Stimulated activated CD4-positive, alpha-beta T cell treated with anti-CD3 and anti-CD28 coated beads, TNF-alpha, amount 100 ng/mL, for 48 hours (primary cell): ENCODE data around the gene SETD7.

Experiments used
- DNase-seq, 3 donors: peaks; one replicate each; pipeline ENCODE4 v3.0.0-alpha.2; 2020; ENCODE audit warnings: low read depth in 3 of 3

Gene SETD7

DNA sequence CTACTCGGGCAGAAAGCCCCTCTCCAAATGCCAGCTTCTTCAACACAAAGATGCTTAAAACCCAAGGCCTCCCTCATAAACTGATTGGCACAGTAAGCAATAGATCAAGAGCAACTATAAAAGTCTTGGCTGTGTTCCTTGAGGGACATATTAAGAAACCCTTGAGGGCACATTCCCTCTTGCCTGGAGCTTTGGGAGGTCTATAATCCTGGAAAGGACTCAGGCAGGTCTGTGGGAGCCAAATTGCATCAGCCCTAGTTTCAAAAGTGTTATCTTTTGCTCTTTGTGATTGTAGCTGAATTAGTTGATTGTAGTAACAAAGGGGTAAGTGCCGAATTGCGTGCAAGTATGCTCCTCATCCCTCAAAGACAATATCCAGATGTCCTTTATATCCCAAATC is 18.6 kb upstream of the SETD7 start:
- no peak for DNase-seq

DNA sequence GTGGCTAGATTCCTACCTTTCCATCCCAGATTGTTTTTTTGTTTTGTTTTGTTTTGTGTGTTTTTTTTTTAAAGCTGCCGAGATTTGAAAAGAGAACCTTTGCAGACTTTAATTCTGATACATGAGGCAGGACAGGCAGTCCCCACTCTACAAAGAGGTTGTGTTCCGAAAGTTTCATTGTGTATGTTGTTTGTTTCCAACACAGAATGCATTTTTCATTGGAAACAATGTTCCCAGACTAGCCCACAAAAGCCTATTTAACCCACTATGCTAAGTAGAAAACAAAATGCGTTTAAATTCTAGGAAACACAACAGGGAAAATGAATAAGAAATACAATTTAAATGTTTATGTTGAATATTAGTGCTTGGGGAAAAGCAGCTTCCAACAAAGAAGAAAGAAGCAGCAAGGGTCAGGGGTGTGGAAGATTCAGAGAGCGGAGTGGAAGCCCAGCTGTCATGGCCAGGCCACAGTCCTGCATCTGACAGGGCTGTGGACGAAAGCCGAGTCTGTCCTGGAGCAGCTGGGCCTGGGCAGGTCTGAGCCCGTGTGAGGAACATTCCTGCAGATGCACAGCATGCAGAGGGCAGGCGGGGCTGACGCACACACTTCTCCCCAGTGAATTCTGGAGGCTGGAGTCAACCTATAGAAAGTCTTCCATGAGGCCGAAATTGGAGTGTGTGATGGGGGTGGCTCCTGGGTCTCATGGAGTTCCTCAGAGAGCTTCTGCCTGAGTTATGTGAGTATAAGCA is 12.4 kb upstream of the SETD7 start:
- DNase-seq, result no peak

- DNase-seq, result no peak
These were observed 11.3 kb upstream of the SETD7 start for GRCh38 chr4:139567159-139567870.

- no peak for DNase-seq
These were observed 8.5 kb upstream of the SETD7 start for GRCh38 chr4:139564502-139564901.

- no peak for DNase-seq
These were observed 7.5 kb upstream of the SETD7 start for GRCh38 chr4:139563515-139563914.

DNA sequence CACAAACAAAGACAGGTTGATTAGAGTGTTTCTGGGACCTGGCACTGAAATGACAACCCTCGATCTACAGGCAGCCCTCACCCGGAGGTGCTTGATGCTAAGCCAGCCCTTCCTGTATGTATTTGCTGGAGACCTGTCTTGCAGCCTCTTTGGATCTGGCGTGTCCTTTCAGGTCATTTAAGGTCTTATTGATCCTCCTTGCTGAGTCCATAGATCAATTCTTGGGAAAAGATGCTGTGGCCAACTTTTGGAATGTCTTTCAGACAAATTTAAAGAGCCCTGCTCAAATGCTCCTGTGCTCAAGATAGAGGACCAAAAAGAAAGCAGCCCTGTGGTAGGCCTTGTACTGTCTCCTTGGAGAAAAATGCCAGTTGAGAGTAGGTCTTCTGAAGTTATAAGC is 6.8 kb upstream of the SETD7 start:
- no peak for DNase-seq

DNA sequence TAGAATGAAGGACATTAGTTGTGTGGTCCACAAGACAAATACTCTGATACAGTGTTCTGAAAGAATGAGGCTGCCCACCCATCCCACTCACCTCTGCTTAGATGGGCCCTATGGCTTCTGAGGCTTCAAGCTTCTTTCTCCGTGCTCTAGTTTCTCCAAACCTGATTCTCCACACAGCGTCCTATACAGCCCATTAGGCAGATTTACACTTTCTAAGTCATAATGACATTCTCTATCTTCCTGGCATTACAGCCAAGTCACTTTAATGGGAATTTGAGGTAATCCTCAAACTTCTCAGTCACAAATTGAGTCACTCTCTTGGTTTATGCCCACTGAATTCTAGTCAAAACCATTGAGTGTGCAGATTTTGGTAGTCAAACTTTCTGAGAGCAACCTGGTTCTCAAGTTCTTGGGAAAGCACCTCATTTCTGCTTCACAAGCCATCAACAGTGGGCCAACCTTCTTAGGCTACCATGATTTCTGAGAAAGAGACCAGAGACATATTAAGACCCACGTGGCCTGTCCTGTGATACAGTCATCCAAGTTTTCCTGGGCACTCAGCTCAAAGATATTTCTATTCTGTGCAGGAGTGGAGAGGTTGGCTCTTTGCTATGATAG is 6.2 kb upstream of the SETD7 start:
- DNase-seq, result no peak

DNA sequence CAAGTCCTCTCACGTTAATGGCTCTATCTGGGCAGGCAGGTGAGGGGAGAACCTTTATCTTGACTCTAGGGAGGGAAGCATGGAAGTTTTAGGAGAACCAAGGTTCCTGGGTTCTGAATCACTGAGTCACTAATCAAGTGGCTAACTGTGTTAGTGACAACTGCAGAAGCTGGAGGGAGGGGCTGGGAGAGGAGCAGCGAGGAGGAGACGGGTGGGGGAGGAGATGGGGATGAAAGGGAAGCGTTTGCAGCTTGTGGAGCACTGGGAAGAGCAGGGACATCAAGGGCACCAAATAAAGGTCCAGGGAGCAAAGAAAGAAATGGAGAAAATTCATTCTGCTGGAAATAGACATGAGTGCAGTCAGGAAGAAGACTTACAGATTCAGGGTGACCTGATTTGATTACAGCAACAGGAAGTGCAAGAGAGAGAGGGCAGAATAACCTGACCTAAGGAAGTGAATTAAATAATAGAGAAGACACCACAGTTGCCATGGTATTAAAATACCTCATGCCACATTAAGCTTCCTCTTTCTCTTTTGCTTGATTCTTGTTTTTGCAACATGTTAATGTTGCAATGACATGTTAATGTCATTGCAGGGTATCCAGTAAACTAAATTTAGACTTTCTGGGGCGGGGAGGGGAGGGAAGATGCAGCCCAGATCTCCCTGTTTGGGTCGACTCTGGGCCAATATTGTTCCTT is 4.5 kb upstream of the SETD7 start:
- DNase-seq, result no peak

GRCh38 chr4:139559687-139560086 is 3.7 kb upstream of the SETD7 start:
- DNase-seq, result no peak

- no peak for DNase-seq
These were observed 3.1 kb upstream of the SETD7 start for GRCh38 chr4:139559089-139559479.

DNA sequence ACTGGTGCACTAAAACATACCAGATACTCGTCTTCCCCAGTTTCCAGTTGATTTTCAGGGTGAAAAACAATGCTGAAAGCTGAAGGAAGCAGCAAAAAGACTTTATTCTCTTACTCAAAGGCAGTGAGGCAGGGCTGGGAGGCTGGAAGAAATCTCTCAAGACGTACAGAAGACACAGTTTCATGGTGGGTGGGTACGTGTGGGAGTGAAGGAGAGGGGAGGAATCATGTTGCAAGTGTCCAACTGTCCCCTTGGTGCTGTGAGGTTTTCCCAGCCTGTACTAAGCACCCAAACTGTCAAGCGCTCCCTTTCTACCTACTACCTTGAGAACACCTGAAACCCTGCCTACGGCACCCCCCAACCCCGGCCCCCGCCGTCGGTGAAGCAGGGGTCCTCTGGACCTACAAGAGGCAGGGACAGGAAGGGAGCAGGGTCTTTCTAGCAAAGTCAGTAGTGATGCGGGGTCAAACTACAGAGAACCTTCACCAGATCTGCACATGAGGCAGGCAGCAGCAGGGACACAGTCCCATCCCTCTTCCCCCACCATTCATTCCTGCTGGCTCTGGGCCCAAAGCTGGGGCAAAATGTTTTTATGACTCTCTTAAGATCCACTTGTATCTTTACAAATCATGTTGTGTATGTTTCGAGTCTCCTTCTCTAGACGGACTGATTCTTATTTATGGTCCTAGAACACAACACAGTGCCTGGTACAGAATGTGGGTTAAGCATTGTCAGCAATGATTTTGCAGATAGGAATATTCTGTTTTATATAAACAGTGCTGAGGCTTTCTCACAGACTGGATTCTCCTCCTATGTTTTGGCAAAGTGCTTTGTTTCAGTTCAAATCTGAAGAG is 2.4 kb upstream of the SETD7 start:
- DNase-seq, result no peak

- no peak for DNase-seq
These were observed 1.6 kb upstream of the SETD7 start for GRCh38 chr4:139557556-139558110.

DNA sequence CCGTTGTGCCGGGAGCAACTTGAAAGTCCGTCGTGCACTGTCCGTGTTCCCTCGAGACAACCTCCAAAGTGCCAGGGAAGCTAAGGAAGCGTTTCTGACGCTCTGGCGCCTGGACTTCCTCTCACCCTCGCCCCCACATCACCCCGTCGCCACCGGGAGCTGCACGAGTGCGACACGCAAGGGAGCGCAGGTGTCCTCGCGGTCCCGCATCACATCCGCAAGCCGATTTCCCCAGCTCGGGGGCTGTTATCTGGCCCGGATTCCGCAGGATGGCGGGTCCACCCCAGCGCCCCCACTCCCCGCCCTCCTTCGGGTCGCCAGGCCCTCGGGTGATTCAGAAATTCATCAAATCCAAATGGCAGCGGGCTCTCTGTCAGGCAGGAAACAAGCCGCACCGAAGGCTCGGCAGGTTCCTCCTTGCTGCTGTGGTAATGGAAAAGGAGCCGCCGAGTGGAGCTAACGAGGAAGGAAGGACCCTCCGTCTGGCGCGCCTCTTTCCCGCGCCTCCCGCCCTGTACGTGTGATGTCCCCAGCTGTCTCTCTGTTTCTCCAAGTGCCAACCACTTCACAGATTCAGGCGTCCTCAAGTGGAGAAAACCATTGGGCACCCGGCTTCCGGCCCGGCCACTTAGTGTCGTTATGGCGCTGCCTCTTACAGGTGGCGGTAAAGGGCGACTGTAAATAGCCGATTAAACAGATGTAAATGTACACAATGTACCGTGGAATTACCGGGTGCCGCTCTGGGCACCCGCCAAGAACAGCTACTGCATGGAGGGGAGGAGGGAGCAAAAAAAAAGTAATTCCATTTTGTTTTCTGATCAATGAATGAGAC is 921 bp upstream of the SETD7 start:
- peak; percentile 21 to 53 (median 25) for DNase-seq

DNA sequence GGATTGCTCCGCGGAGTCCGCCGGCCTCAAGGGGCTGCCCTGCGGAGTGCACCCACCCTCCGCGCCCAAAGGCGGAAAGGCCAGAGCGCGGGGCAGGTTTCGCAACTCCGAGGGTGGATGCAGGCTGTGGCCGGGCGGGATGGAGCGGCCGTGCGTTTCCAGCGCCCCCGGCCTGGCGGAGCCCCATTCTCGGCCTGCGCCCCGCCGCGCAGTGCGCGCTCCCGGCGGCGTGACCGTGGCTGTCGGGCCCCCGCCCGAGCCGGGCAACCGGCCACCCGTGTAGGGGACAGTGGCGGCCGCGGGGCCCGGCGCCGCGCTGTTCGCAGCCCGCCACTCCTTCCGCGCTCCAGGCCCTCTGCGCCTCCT is 331 bp downstream of the SETD7 start:
- DNase-seq, result peak in 2 of 3 donors; percentile 1 to 14

DNA sequence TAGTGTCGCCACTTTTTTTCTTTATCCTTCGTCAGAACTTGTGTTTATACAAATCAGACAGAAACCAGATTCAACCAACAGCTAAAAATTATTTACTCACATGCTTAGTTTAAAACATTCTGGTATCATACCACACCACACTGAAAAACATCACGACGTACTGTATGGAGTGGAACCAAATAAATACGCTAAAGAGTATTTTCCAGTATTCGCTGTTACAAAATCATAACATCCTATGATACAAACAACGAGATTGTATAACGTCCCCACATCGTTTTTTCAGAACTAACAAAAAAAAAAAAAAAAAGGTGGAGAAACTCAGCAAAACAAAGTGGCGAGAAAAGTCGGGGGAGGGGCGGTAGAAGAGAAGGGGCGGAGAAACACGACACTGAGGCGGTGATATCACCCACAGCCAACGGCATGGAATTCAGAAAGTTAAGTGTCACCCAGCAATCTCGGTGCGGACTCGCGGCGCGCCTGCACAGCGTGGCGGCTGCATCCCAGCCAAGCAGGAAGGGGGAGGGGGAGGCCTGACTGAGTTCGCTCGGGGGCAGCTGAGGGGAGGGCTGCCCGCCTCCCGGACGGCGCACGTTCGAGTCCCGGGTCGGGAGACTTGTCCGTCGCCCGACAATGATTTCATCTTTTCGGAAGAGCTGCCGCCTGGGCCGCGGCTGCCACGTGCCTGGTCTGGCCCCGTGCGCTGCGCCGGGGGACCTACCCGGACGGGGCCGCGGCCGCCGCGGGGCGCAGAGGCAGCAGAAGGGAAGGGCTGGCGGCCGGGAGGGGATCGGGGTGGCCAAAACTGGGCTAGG is 920 bp downstream of the SETD7 start:
- peak; percentile 59 to 67 (median 66) for DNase-seq

DNA sequence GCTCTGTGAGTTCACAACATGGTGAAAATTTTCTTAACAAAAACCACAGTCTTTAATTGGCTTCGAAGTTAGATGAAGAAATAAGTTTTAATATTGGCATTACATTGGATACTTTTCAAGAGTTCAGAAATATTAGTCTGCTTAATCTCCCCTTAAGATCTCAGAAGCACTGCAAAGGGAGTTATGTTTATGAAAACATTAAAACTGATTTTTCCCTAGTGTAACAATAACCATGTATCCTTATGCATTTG is 1.5 kb downstream of the SETD7 start:
- DNase-seq, result no peak

- DNase-seq, result no peak
These were observed 2.0 kb downstream of the SETD7 start for GRCh38 chr4:139553751-139554641.

GRCh38 chr4:139552517-139553307 is 3.3 kb downstream of the SETD7 start:
- no peak for DNase-seq
